Measurements from ENCODE around the gene IL17D.

Gene IL17D

DNA sequence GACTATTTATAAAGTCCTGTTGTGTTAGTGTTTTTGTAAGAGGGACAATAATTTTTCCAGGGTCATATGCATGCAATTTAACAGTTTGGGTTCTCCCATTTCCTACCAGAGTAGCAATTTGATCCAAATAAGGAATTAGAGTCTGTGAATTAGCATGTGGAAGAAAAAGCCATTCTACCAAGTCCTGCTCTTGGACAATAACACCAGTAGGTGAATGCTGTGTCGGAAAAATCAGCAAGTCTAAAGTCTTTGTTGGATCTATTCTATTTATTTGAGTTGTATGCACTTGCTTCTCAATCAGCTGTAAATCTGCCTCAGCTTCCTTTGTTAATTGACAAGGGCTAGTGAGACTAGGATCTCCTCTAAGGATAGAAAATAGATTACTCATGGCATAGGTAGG lies 21.4 kb upstream of the IL17D start:
- H4K20me1 ChIP-seq (ENCODE audit: insufficient read depth, low read length), result no peaks in the 10 kb centered on the region
- no peak overlapping the region for H3K4me3 ChIP-seq (ENCODE audit: low read depth in 1 of 2, low read length in 2 of 2)
- no peaks in the 10 kb centered on the region for H3K27me3 ChIP-seq (ENCODE audit: insufficient read depth, low read length, poor library complexity)
- no peak overlapping the region for H2AFZ ChIP-seq (ENCODE audit: low read depth, low read length)
- H3K4me2 ChIP-seq (ENCODE audit: insufficient read depth, low read length), result no peak overlapping the region
- no peaks in the 10 kb centered on the region for H3K36me3 ChIP-seq (ENCODE audit: insufficient read depth, low read length)
- TF ChIP-seq CTCF (IDR thresholded peaks at IDR 0.05; ENCODE audit: borderline replicate concordance, extremely low read depth, low read length, poor library complexity, severe bottlenecking) (no peak), EZH2 (IDR thresholded peaks at IDR 0.05; ENCODE audit: borderline replicate concordance, low read depth, low read length, severe bottlenecking) (no peak)
- no peaks in the 10 kb centered on the region for H3K79me2 ChIP-seq (ENCODE audit: insufficient read depth, low read length)
- no peaks in the 10 kb centered on the region for H3K9me3 ChIP-seq (ENCODE audit: insufficient read depth, low read length, severe bottlenecking)
- no peak overlapping the region for H3K27ac ChIP-seq (ENCODE audit: low read length)
- ATAC-seq (ENCODE audit: insufficient read depth, low read depth) (no peak), DNase-seq (no peak)
- no peaks in the 10 kb centered on the region for H3K4me1 ChIP-seq (ENCODE audit: insufficient read depth, low read length)
- no peak overlapping the region for H3K9ac ChIP-seq (ENCODE audit: low read depth, low read length)

GRCh38 chr13:20684041-20684440 lies 19.5 kb upstream of the IL17D start:
- Histone ChIP-seq H3K4me3 (ENCODE audit: low read depth in 1 of 2, low read length in 2 of 2) (no peak overlapping the region), H3K9ac (ENCODE audit: low read depth, low read length) (no peak overlapping the region), H3K79me2 (ENCODE audit: insufficient read depth, low read length) (no peaks in the 10 kb centered on the region), H2AFZ (ENCODE audit: low read depth, low read length) (no peak overlapping the region), H3K27ac (ENCODE audit: low read length) (no peak overlapping the region), H3K9me3 (ENCODE audit: insufficient read depth, low read length, severe bottlenecking) (no peaks in the 10 kb centered on the region), H3K27me3 (ENCODE audit: insufficient read depth, low read length, poor library complexity) (no peaks in the 10 kb centered on the region), H4K20me1 (ENCODE audit: insufficient read depth, low read length) (no peaks in the 10 kb centered on the region), H3K36me3 (ENCODE audit: insufficient read depth, low read length) (no peaks in the 10 kb centered on the region), H3K4me1 (ENCODE audit: insufficient read depth, low read length) (no peaks in the 10 kb centered on the region), H3K4me2 (ENCODE audit: insufficient read depth, low read length) (no peak overlapping the region)
- ATAC-seq (ENCODE audit: insufficient read depth, low read depth) (no peak), DNase-seq (no peak)
- no peak for TF ChIP-seq CTCF (IDR thresholded peaks at IDR 0.05; ENCODE audit: borderline replicate concordance, extremely low read depth, low read length, poor library complexity, severe bottlenecking)
- TF ChIP-seq EZH2 (IDR thresholded peaks at IDR 0.05; ENCODE audit: borderline replicate concordance, low read depth, low read length, severe bottlenecking), result no peak

DNA sequence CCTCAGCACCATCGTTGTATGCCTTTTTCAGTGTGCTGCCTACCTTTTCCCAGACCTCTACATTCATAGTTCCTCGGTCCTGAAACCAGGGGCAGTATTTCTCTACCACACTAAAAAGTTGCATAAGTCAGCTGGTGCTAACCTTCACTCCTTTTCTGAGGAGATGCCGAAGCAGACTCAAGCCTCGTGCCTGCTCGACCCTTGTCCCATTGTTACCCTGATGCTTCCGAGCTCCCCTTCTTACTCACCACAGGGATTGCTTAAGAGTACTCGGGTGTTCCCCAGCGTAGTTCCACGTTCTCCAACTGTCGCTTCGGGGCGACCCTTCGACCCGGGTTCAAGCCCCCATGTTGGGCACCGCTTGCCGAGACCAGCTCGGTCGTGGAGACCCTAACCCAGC lies 19.0 kb upstream of the IL17D start:
- TF ChIP-seq EZH2 (IDR thresholded peaks at IDR 0.05; ENCODE audit: borderline replicate concordance, low read depth, low read length, severe bottlenecking), result no peak
- Histone ChIP-seq H3K27me3 (ENCODE audit: insufficient read depth, low read length, poor library complexity) (no peaks in the 10 kb centered on the region), H3K4me1 (ENCODE audit: insufficient read depth, low read length) (no peaks in the 10 kb centered on the region), H3K9ac (ENCODE audit: low read depth, low read length) (no peak overlapping the region), H3K79me2 (ENCODE audit: insufficient read depth, low read length) (no peaks in the 10 kb centered on the region), H3K4me3 (ENCODE audit: low read depth in 1 of 2, low read length in 2 of 2) (no peak overlapping the region), H2AFZ (ENCODE audit: low read depth, low read length) (no peak overlapping the region), H3K4me2 (ENCODE audit: insufficient read depth, low read length) (no peak overlapping the region), H3K27ac (ENCODE audit: low read length) (no peak overlapping the region), H3K9me3 (ENCODE audit: insufficient read depth, low read length, severe bottlenecking) (no peaks in the 10 kb centered on the region), H4K20me1 (ENCODE audit: insufficient read depth, low read length) (no peaks in the 10 kb centered on the region), H3K36me3 (ENCODE audit: insufficient read depth, low read length) (no peaks in the 10 kb centered on the region)
- DNase-seq (no peak), ATAC-seq (ENCODE audit: insufficient read depth, low read depth) (no peak)

DNA sequence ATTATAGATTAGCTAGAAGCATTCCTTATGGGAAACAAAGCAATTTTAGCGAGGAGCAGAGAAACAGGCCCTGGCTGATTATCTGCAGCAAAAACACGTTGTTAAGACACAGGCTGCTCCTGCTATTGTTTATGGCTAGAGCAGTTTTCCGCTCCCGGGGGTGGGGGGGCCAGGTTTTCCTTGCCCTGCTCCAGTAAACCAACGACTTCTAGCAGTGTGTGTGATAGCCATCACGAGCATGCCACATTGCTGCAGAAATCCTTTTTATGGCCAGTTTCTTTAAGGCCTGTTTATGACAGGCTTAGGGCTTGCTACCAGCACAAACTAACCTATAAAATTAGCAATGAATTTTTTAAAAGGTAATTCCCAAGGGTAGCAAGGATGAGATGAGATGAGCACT lies 18.4 kb upstream of the IL17D start:
- Histone ChIP-seq H3K4me2 (ENCODE audit: insufficient read depth, low read length) (no peak overlapping the region), H4K20me1 (ENCODE audit: insufficient read depth, low read length) (no peaks in the 10 kb centered on the region), H3K27ac (ENCODE audit: low read length) (no peak overlapping the region), H3K27me3 (ENCODE audit: insufficient read depth, low read length, poor library complexity) (no peaks in the 10 kb centered on the region), H3K36me3 (ENCODE audit: insufficient read depth, low read length) (no peaks in the 10 kb centered on the region), H3K79me2 (ENCODE audit: insufficient read depth, low read length) (no peaks in the 10 kb centered on the region), H3K9ac (ENCODE audit: low read depth, low read length) (no peak overlapping the region), H3K9me3 (ENCODE audit: insufficient read depth, low read length, severe bottlenecking) (no peaks in the 10 kb centered on the region), H2AFZ (ENCODE audit: low read depth, low read length) (no peak overlapping the region), H3K4me3 (ENCODE audit: low read depth in 1 of 2, low read length in 2 of 2) (no peak overlapping the region), H3K4me1 (ENCODE audit: insufficient read depth, low read length) (no peaks in the 10 kb centered on the region)
- no peak for TF ChIP-seq EZH2 (IDR thresholded peaks at IDR 0.05; ENCODE audit: borderline replicate concordance, low read depth, low read length, severe bottlenecking)
- TF ChIP-seq CTCF (IDR thresholded peaks at IDR 0.05; ENCODE audit: borderline replicate concordance, extremely low read depth, low read length, poor library complexity, severe bottlenecking), result no peak
- ATAC-seq (ENCODE audit: insufficient read depth, low read depth) (no peak), DNase-seq (no peak)

All from DND-41 (cell line).